ENCODE results near the gene SRSF3.

- TF ChIP-seq CTCF (IDR thresholded peaks at IDR 0.05) (no peak), POLR2A (IDR thresholded peaks at IDR 0.05) (no peak)
Observed at GRCh38 chr6:36566418-36566905, 27.7 kb upstream of the SRSF3 start.

Measured in adrenal gland (tissue), 5 donors.